Esophagus squamous epithelium (tissue), 5 donors: ENCODE results near the gene TSPAN6. TPM values are rescaled to one million over a fixed set of nuclear protein-coding genes. Genes with fewer than 3 reads are reported as not detected.

ENCODE experiments used
- DNase-seq: peaks from one replicate; lab custom pipeline; 2025; lab: John Stamatoyannopoulos, UW
- H3K27ac ChIP-seq, 4 donors: fragments of 200-600 bp; sonication (generic); one replicate each; pipeline ENCODE4 v1.5.1; 2016 to 2019; ENCODE audit warnings: mild to moderate bottlenecking in 1 of 4
- H3K27me3 ChIP-seq, 4 donors: fragments of 200-600 bp; sonication (generic); 1 replicate in 3 of 4; 2 replicates in 1 of 4; pipeline versions ENCODE4 v1.5.1 to v1.6.0; 2017 to 2021; ENCODE audit warnings: antibody characterized with exemption in 1 of 4
- H3K36me3 ChIP-seq, 3 donors: fragments of 200-600 bp; sonication (generic); one replicate each; pipeline ENCODE4 v1.5.1; 2016 to 2019
- H3K4me1 ChIP-seq, 3 donors: fragments of 200-600 bp; sonication (generic); one replicate each; pipeline ENCODE4 v1.5.1; 2017 to 2019
- H3K4me3 ChIP-seq, 4 donors: fragments of 200-600 bp; sonication (generic); 1 replicate in 3 of 4; 2 replicates in 1 of 4; pipeline ENCODE4 v1.5.1; 2016 to 2019; ENCODE audit warnings: mild to moderate bottlenecking in 2 of 4, moderate library complexity in 1 of 4
- H3K9me3 ChIP-seq, 3 donors: fragments of 200-600 bp; sonication (generic); one replicate each; pipeline ENCODE4 v1.5.1; 2016 to 2019
- POLR2A ChIP-seq, 4 donors: fragments of 450-650 bp; IDR thresholded peaks; one replicate each; pipeline ENCODE4 v1.6.1; 2017; ENCODE audit warnings: antibody characterized with exemption in 4 of 4, mild to moderate bottlenecking in 4 of 4, moderate library complexity in 3 of 4
- WGBS, 2 donors: methylation state at CpG; one replicate each; pipeline ENCODE4 v1.1.5; 2018; 5-methylcytosine and 5-hydroxymethylcytosine counted together
- intact Hi-C: fragments of 100-400 bp; cut with DNase I; formaldehyde crosslinking; loops from one replicate; pipeline ENCODE4 v1.15.0; 2022
- total RNA-seq, 4 donors: library from RNA; depleted of rRNA; stranded (reverse); fragments of >200 nt; gene quantifications; one replicate each; pipeline ENCODE4 v1.1.0, GENCODE V29; 2016
- TF ChIP-seq, protein P1 (sequence below), 6 experiments: fragments of 450-650 bp in 4 of 6; fragments of 200-600 bp in 2 of 6; sonication (generic) in 2 of 6; IDR thresholded peaks; one replicate each; pipeline ENCODE4 v1.5.1; 2016 to 2019; ENCODE audit warnings: antibody characterized with exemption in 6 of 6, mild to moderate bottlenecking in 4 of 6, moderate library complexity in 4 of 6
- donor health status: DM: yes; HTN: yes; CAD: no.

TSPAN6 gene
- total RNA-seq, 4 donors from 2014 or later: 27.1 to 72.1 (median 37.7) TPM

DNA sequence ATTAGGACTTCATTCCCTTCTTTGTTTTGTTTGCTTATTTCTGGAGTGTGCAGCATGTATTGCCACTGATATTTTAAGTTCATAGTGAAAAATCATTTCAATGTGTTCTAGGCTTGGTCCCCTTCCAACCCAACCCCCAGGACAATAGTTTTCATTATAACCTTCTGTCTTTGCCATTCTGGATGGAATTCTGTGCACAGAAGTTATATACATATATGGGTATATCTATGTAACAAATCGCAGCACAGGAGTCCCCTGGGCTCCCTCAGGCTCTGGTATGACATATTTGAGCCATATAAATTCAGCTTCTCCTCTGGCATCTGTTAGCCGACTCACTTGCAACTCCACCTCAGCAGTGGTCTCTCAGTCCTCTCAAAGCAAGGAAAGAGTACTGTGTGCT is 52.0 kb downstream of the TSPAN6 start, which contains the start of gene TNMD:
Gene TNMD, plus strand, starts transcription at position 326 of the 400 bp plus-strand sequence. CDS start 83 bp downstream, outside the sequence.
- Histone ChIP-seq H3K4me3 (no peak within 1 kb of the TSS), H3K27me3 (no peaks in the 10 kb centered on the region), H3K9me3 (no peaks in the 10 kb centered on the region), H3K27ac (no peak within 1 kb of the TSS), H3K36me3 (no peaks in the 10 kb centered on the region), H3K4me1 (no peaks in the 10 kb centered on the region)
- intact Hi-C loops: no loop called here
- WGBS, 2 donors: 50 to 70% methylated on average over 2 of the region's 2 CpGs
- DNase-seq: no peak
- TF ChIP-seq, protein P1, sequence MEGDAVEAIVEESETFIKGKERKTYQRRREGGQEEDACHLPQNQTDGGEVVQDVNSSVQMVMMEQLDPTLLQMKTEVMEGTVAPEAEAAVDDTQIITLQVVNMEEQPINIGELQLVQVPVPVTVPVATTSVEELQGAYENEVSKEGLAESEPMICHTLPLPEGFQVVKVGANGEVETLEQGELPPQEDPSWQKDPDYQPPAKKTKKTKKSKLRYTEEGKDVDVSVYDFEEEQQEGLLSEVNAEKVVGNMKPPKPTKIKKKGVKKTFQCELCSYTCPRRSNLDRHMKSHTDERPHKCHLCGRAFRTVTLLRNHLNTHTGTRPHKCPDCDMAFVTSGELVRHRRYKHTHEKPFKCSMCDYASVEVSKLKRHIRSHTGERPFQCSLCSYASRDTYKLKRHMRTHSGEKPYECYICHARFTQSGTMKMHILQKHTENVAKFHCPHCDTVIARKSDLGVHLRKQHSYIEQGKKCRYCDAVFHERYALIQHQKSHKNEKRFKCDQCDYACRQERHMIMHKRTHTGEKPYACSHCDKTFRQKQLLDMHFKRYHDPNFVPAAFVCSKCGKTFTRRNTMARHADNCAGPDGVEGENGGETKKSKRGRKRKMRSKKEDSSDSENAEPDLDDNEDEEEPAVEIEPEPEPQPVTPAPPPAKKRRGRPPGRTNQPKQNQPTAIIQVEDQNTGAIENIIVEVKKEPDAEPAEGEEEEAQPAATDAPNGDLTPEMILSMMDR (IDR thresholded peaks at IDR 0.05): no peak
- TF ChIP-seq POLR2A (IDR thresholded peaks at IDR 0.05): no peak

Other genes starting within 250 kb of the TSPAN6 start
- gene PCDH19, start 226.5 kb downstream of the TSPAN6 start, total RNA-seq: under 1 TPM; 0.08 to 0.76 (median 0.41) TPM
- not detected for gene TNMD, start 51.9 kb downstream of the TSPAN6 start, total RNA-seq
- 10 to 100 TPM; 22.6 to 38.4 (median 25.6) TPM for gene SRPX2, start 7.4 kb upstream of the TSPAN6 start, total RNA-seq
- 10 to 100 TPM in 1 of 4 donors, 1 to 10 TPM in 3; 5.4 to 14.9 (median 6.9) TPM for gene SYTL4, start 95.3 kb upstream of the TSPAN6 start, total RNA-seq
- 10 to 100 TPM; 19.3 to 34.8 (median 24.9) TPM for gene CSTF2, start 183.6 kb upstream of the TSPAN6 start, total RNA-seq
- gene NOX1, start 237.6 kb upstream of the TSPAN6 start, total RNA-seq: not detected